Choroid plexus epithelial cell (primary cell): ENCODE results near the gene DNAJA4.

Experiments
- DNase-seq: peaks from one replicate; pipeline ENCODE4 v3.0.0-alpha.2; 2010; ENCODE audit warnings: low read depth
- H3K4me3 ChIP-seq: 2 replicates; pipeline ENCODE4 v1.5.1; 2011; ENCODE audit warnings: low read depth, mild to moderate bottlenecking, control low read depth, low read length, moderate library complexity
- CTCF ChIP-seq: conservative IDR thresholded peaks from 2 replicates; pipeline ENCODE4 v1.5.1; 2011; ENCODE audit warnings: low read depth, mild to moderate bottlenecking, control low read depth, inconsistent platforms, low read length, moderate library complexity

DNAJA4 gene

GRCh38 chr15:78276064-78276943, 11.9 kb downstream of the DNAJA4 start:
- peak; percentile 10 for DNase-seq
- no peak overlapping the region for H3K4me3 ChIP-seq
- TF ChIP-seq CTCF = no peak

- TF ChIP-seq CTCF = no peak
- no peak for DNase-seq
- H3K4me3 ChIP-seq = no peak overlapping the region
Observed at GRCh38 chr15:78280319-78281072, 16.1 kb downstream of the DNAJA4 start.

- no peak for DNase-seq
- TF ChIP-seq CTCF = no peak
- H3K4me3 ChIP-seq = no peak overlapping the region
Observed at GRCh38 chr15:78282324-78282723, 18.0 kb downstream of the DNAJA4 start.

- no peak for DNase-seq
- H3K4me3 ChIP-seq = no peak overlapping the region
- peak; percentile 44 for TF ChIP-seq CTCF
Observed at GRCh38 chr15:78284758-78285157, 20.4 kb downstream of the DNAJA4 start.

GRCh38 chr15:78290222-78290621, 25.9 kb downstream of the DNAJA4 start:
- H3K4me3 ChIP-seq = no peak overlapping the region
- no peak for DNase-seq
- no peak for TF ChIP-seq CTCF

- no peak overlapping the region for H3K4me3 ChIP-seq
- no peak for TF ChIP-seq CTCF
- no peak for DNase-seq
Observed at GRCh38 chr15:78291052-78291451, 26.7 kb downstream of the DNAJA4 start.
